NCI-H446 (cell line): Measurements from ENCODE around the gene DPP6.
A peak's percentile ranks its signal among the peaks of the same experiment; 100 is the strongest.

Source experiments
- DNase-seq, 2 experiments: peaks; one replicate each; lab custom pipeline; 2025; lab: John Stamatoyannopoulos, UW

Gene DPP6

DNA sequence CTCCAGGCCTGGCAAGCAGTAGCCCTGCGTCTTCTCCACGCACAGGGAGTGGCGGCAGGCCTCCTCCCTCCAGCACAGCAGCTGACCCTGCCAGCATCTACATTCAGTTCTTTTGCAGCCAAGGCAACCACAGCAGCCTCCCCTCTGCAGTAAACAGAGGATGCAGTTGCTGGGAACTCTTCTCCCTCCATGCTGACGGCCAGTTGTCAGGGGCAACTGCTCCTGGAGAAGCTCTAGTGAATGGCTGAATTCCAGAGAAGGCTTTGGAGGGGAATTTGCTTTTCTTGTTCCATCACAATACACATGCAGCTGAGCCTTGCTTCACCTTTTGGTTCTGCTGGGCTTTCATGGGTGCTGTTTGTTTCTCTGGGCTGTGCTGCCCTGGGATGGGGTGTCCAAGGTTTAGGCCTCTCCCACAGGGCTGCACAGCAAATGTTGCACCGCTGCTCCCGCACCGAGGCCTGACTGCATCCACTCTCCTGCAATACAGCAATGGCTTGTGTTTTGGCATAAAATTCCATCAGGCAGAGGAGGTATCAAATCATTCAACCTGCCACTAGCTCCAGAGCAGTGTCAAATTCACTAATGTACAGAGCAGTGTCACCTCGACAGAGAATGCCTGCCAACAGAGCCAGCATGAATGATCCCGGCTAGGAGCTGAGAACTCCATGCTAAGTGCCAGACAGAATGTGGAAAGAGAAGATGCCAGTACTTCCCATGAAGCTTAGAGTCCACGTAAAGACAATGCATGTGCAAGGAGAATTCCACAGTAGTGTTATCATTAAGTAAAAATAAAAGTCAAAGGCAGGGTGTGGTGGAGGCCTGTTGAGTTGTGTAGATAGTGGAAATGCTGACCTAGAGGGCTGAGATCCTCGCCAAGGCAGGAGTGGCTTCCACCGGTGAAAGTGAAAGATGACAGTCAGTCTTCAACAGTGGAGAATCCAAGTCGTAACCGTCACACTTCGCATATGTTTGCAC is 399.6 kb downstream of the DPP6 start:
- DNase-seq, result no peak

DNA sequence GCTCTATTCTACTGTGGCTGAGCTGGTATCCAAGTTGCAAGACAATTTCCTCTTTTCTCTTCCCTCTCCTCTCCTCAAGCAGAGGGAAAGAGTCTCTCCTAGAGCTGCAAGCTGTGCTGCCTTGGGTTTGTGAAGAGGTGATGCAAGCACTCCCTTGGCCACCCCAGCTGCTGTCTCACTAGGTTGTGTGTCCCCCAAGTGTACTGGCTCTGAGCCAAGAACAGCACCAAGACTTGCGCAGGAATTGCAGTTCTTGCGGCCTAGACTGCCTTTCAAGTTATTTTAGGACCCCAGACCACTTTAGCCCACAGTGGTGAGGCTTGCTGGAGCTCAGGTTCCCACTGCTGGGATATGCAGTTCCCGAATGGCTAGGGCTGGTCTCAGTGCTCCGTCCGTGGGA is 411.6 kb downstream of the DPP6 start:
- no peak for DNase-seq

DNA sequence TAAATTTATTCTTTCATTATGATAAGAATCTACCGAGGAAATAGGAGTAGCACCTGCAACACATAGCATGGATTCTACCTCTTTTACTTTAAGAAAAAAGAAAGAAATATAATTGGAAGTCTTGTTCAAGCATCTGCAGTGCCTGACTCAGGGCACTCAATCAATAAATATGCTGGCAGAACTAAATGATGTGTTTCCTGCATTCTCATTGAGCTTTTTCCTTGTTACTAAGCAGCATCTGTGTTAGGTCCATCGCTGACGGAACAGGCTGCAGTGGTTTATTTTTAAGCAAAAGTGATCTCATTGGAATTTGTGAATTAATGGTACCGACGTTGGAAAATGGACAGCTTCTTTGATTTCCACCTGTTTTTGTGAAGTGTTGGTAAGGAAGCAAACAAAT is 417.5 kb downstream of the DPP6 start:
- DNase-seq, result no peak

DNA sequence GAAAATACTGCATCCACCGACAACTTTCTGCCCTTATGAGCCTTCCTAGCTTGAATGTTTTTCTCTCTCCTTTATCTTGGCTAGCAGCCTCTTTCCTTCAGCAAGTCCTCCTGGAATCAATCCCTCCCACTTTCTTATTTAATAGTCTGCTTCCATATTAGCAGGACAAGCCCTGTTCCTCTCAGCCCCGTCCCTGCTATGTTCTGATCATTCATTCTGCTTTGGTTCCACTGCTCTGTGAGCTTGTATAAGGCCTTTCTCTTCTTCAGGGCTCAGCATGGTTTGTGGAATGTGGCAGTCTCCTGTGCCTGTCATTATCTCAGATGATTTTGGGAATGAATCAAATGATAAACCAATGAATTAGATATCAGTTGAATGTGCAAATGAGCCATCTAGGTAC is 420.1 kb downstream of the DPP6 start:
- DNase-seq, result no peak

DNA sequence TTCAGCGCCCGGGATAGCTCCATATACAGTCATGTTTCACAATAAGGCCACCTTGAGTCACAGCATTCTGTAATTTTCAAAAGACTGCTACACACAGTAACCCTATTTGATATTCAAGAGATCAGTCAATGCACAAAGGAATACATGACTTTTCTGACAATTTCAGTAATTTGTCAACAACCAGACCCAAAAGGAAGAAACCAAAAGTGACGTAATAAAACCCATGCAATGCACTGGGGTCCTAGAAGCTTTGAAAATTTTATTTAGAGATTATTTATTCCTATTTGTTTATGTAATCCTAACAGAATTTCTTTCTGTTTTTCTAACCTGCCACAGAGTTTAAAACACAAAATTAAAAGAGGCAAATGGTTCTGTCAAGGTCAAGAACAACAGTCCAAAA is 421.2 kb downstream of the DPP6 start:
- no peak for DNase-seq

DNA sequence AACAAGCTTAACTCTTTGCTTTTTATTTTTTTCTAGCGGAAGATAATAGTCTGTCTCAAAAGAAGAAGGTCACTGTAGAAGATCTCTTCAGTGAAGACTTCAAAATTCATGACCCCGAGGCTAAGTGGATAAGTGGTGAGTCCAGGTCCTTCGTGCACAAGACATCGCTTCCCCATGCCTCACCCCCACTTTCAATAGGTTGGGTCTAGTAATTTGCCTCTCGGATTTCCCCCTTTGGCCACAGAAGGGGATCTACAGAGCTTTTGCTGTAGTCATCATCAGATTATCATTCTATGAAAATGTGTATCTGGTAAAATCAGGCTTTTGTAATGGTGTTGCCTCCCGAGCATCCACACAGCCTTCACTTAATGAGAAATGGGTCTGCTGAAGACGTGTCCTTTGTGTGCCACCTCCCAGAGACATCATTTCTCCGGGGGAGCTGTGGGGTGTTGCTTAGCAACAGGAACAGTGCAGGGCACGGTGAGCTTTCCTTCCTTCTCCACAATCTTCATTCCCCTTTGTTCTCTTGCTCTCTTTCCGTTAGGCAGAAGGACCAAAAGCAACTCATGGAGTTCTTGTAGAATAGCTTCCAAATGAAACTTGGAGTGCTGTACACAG is 422.8 kb downstream of the DPP6 start:
- no peak for DNase-seq

DNA sequence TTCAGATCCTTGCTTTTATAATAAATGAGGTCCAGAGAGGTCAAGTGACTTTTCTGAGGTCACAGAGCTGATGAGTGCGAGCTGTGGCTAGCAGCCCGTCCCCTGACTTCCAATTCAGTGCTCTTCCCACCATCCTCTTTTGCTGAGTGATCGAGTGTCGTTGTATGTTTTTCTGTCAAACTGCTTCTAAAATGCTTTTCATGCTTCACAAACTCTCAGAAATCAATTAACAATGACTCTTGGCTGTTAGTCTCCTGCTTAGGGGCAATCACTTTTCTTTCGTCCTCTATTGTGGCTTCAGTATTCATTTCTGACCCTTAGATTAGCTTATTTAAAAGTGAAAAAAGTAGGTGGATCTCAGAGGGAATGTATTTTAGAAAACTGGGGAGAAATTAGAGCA is 423.7 kb downstream of the DPP6 start:
- DNase-seq, result no peak

DNA sequence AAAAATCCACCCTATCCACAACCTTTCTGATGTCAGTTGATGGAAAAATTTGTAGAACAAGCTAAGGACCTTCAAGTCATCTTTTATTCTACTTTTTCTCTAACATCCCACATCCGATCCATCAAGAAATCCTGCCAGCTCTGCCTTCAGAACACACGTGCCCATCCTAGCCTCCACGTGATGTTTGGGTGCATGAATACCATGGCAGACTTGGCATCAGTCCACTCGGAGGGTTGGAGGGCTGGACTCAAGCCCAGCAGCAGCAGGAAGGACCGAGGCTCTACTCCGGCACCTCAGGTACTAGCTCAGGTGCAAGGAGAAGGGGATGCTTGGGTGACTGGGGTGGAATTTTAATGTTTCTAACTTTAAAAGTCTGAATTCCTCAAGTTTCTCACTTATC is 428.6 kb downstream of the DPP6 start:
- DNase-seq, result no peak

DNA sequence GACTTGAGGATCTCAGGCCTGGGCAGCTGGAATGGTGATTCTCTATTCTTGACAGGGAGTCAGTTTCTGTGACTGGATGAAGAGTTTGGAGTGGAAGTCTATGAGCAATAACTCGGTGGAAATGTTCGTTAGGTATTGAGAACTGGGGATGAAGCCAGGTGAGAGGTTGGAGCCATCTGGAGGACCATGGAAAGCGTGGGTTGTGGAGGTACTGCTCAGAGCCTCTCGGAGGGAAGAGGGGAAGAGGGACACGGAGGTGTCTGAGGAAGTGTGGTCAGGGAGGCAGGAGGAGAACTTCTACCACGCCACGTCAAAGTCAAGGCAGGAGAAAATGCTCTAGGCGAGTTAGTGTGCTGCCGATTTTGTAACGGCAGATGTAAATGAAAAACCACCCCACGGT is 430.7 kb downstream of the DPP6 start:
- DNase-seq, result no peak

DNA sequence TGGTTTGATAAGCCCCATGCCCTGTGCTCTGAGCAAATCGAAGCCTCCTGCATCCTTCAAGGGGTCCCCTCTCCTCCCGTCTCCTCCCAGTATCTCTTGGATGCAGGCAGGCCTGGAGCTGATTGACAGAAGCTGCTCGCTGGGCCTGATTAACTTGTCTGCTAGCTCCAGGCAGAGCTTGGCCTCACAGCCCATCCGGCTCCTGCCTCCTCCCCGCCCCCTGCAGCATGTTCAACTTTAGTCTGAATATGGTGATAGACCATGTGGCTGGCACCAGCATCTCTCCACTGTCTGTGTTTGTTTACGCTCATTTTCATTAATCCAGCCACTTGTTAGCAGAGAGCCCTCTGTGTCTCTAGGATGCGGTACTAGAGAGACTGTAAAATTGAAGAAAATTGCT is 432.2 kb downstream of the DPP6 start:
- no peak for DNase-seq

DNA sequence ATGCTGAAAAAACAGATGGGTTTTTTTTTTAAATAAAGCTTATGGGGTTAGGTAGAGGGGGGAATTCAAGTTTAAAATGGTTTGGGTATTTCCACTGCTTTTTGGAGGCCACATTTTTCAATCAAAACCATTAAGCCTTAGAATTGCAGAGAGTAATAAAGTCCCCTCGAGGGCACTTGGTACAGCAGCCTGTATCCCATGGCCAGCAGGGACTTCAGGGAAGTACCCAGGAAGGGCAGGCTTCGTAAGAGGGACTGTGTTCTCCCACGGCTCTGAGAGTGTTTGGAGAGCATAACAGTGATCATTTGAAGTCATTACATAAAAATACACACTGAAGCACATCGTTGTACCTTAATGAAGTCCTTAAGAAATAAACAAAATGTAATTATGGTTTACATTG is 432.7 kb downstream of the DPP6 start:
- DNase-seq, result no peak

DNA sequence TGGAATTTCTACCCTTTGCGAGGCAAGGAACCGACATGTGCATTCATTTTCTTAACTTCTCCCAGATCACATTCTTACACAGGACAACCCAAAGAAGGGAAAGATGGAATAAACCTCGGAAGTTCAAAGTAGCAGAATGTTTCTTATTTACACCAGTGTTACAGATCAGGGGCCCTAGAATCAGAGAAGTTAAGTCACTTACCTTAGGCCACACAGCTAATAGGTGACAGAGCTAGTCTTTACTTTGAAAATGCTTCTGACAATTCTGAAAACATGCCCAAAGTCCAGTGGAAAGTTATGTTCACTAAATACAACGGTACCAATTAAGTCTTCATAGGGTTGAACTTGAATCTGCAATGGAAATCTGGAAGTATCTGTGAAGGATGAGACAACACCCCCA is 437.7 kb downstream of the DPP6 start:
- no peak for DNase-seq

DNA sequence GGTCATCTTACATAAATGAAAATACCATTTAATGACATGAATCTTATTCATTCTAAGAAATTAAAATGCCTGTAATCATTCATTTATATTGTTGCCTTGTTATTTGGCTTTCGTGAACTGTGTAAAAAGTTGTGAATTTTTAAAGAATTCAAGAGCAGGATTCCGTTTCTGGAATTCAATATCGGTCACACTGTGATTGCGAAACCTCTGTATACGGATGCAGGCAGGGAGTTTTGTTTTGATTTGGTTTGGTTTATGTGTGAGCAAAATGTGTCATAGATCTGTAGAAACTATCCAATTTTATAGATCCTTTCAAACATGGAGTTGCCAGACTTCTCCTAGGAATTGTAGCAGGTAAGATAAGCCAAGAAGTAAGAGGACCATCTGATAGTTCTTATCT is 441.4 kb downstream of the DPP6 start:
- no peak for DNase-seq

DNA sequence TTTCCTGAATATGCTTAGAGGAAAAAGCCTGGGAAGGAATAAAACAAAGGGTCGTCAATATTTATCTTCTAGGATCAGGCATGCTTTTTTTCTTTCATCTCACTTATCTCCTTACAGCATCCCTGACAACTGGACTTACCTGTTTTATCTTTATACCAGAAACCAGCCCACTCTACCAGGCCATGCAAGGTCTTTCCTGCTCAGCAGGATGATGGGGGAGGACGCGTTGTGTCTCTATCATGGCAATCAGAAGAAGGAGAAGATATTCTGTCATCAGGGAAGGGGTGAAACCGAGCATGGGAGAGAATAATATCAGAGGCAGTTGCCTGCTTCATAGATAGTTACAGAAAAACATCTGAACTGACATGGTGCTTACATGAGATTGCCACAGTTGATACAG is 445.6 kb downstream of the DPP6 start:
- no peak for DNase-seq

DNA sequence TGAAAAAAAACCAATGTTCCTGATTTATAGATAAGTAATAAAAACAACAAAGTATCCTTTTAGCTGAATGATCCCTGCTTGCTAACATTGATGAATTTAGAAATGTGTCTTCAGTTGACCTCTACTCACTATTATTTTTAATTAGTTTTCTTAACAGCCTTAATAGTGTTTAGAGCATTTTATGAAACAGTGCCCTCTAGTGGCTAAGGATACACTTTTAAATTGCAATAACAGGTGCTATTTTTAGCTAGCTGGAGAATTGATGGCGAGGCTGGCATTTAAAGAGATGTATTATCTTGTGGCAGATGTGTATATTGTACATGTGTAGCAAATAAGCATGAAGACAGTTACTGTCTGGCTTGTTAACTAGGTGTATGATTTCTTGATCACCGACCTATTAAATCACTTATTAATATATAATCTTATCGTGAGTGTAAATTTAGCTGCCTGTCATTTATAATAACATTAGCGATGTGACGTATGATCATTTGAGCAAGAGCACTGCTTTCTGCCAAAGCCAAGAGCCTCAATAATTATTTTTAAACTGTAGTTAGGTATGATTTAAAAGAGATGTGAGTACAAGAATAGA is 451.9 kb downstream of the DPP6 start:
- peak in 1 of 2 experiments; percentile 60 for DNase-seq

DNA sequence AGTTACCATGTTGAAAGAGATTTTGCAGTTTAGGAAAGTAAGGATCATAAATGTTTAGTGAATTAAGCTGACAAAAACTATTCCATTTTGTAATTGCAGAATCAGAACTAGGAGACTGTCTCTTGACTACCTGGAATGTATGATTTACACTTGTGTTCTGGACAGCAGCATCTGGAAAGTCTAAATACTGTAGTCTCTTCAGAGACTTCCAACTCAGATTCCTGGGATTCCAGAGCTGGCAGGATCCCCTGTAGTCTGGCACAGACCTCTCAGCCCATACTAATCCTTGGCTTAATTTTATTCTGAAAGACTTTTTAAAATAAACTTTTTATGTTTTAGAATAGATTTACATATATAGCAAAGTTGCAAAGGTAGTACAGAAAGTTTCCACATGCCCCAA is 452.7 kb downstream of the DPP6 start:
- no peak for DNase-seq

DNA sequence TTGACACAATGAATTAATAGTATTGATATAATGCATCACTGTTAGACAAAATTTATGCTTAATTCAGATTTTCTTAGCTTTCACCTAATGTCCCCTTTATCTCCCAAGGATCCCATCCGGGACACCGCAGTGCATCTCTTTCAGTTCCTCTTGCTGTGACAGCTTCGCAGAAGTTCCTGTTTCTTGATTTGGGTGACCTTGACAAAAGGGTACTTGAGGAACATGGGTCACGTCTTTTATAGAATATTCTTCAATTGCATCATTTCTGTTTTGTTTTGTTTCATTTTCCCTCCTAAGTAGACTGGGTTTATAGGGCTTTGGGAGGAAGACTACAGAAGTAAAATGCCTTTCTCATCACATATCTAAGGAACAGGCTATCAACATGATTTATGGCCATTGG is 453.2 kb downstream of the DPP6 start:
- DNase-seq, result no peak

DNA sequence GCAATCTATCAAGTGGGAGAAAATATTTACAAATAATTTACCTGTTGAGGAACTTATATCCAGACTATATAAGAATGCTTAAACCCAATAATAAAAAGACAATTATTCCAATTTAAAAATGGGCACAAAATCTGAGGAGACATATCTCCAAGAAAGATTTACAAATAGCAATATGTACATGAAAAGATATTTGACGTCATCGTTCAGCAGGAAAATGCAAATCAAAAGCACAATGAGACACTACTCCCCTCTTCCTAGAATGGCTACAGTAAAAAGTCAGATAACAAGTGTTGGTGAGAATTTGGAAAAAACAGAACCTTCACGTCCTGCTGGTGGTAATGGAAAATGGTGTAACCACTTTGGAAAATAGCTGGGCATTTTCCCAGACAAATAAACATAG is 457.0 kb downstream of the DPP6 start:
- DNase-seq, result no peak

DNA sequence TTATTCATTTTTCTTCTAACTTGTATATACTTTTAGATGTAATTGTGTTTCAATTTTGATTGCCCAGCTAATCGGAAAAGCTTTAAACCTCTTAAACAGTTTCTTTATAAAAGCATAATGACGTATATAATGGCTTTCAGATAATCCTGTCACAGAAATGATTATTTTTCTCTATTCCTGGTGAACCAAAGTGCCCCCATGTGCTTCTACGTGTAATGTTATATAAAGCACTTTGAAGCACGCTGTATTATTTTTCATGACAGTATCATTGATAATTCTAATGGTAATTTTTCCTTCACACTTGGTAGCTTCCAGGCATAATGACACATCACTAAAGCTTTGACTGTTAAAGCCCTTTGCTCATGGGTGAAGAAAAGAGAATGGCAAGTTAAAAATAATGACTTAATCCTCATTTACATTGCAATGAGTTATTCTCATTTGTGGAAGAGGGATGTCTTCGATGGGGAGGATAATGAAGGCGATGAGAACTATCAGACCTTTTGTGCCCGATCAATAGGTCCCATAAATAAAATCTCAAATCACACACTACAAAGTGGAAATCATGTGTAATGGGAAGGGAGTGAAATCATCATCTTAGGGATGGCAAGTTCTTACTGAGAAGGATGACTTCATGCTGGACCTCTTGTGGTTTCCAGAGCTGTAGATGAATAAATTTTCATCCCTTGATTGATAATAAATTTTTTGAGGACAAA is 460.1 kb downstream of the DPP6 start:
- DNase-seq, result no peak

DNA sequence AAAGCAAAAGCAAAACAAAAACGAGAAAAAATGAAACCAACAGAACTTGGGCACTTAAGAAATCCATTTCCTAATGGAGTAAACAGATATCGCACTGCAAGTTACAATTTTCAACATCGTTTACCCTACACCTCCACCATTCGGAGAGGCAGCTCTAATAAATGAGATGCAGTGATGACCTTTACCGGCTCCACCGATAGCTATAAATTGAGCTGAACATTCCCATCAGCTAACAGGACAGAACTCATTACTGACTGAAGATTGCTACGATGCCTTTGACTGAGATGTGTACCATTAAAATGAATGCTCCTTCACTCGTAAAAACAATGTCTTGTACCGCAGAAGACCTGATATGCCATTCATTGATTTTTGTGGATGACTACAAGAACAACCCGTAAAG is 465.6 kb downstream of the DPP6 start:
- no peak for DNase-seq

DNA sequence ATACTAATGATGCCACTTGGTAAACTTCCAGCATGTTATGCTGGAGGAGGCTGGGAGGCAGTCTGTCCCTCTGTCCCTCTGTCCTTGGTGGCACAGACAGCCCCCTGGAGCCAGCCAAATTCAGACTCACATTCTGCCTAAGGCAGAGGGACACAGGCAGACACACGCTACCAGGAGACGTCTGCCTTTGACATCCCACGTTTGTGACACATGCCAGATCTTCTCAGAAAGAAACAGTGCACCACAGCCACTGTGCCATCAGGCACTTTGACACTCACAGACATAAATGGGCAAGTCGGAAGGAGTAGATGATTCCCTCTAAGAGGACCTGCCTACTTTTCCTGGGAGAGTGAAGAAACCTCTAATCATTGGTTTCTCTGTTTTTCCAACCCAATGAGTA is 467.0 kb downstream of the DPP6 start:
- no peak for DNase-seq

DNA sequence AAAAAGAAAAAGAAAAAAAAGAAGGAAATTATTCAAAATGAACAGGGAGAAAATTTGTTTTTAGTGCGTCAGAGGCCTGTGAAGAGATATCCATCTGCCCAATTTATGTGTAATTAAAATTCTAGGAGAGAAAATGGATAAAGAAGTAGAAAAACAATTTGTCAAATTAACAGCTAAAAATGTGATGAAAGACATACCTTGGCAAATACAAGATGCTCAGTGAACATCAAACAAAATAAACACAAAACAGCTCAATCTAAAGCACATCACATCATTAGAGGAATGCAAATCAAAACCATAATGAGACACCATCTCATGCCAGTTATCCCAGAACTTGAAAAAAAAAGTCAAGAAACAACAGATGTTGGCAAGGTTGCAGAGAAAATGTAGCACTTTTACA is 477.9 kb downstream of the DPP6 start:
- DNase-seq, result no peak

DNA sequence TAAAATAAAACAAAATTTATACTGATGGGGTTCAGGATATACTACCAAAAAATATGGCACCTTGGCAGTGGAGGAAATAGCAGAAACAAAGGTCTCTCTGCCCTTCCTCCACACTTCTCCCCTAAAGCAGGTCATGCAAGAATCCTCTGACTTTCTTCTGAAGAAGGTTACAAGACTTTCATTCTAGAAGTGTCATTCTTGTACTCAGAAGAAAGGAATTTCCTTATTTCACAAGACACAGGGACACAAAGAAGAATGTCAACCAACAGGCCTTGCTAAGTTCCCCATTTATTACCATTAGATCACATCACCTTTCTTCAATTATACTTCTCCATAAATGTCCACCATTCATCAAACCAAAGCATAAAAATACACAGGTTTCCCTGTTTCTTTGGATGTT is 480.6 kb downstream of the DPP6 start:
- no peak for DNase-seq
